H1 (cell line): ENCODE results near the gene TYR. TPM values are rescaled to one million over a fixed set of nuclear protein-coding genes. Genes with fewer than 3 reads are reported as not detected.

Source experiments
- CTCF ChIA-PET: fragments of 300-600 bp; sonication (Branson Sonifier 250); formaldehyde crosslinking; loops from one replicate; lab custom pipeline; 2021; ENCODE audit not compliant: partially characterized antibody; lab: Charles Lee
- POLR2A ChIA-PET: fragments of 300-600 bp; sonication (Branson Sonifier 250); formaldehyde crosslinking; loops from one replicate; lab custom pipeline; 2021; ENCODE audit warnings: inconsistent platforms; ENCODE audit not compliant: partially characterized antibody; lab: Charles Lee
- DNase-seq, 2 experiments: peaks; one replicate each; pipeline versions ENCODE4 v3.0.0 to v3.0.0-alpha.2; 2010 to 2022; ENCODE audit warnings: low spot score in 2 of 2, low read depth in 1 of 2, mixed read lengths in 1 of 2
- FAIRE-seq: peaks from 2 replicates; lab custom pipeline; 2011; peaks lifted over from hg19 to GRCh38; lab: Jason Lieb, UNC
- H2AFZ ChIP-seq: 2 replicates; pipeline ENCODE4 v1.8.1; 2012; ENCODE audit warnings: low read length, inconsistent platforms
- H2AK5ac ChIP-seq: 2 replicates; pipeline ENCODE4 v1.6.1; 2013; ENCODE audit warnings: low read depth, low read length
- H2BK120ac ChIP-seq: replicated peaks from 2 replicates; pipeline ENCODE3; 2013; ENCODE audit warnings: low read depth, low read length, inconsistent platforms
- H2BK12ac ChIP-seq: 2 replicates; pipeline ENCODE4 v1.6.1; 2013; ENCODE audit warnings: low read depth, low read length
- H2BK15ac ChIP-seq: 2 replicates; pipeline ENCODE4 v1.6.1; 2013; ENCODE audit warnings: low read length
- H2BK20ac ChIP-seq: 2 replicates; pipeline ENCODE4 v1.6.1; 2013; ENCODE audit warnings: low read length
- H2BK5ac ChIP-seq: 2 replicates; pipeline ENCODE4 v1.6.1; 2013; ENCODE audit warnings: low read depth, low read length
- H3K14ac ChIP-seq: 2 replicates; pipeline ENCODE4 v1.6.1; 2013; ENCODE audit warnings: inconsistent platforms; ENCODE audit not compliant: insufficient read length
- H3K18ac ChIP-seq: 2 replicates; pipeline ENCODE4 v1.6.1; 2013; ENCODE audit warnings: low read length; ENCODE audit errors: extremely low read depth
- H3K23ac ChIP-seq: 2 replicates; pipeline ENCODE4 v1.6.1; 2013; ENCODE audit warnings: inconsistent platforms; ENCODE audit not compliant: insufficient read length
- H3K23me2 ChIP-seq: 2 replicates; pipeline ENCODE4 v1.6.1; 2013; ENCODE audit warnings: low read depth, low read length
- H3K27ac ChIP-seq: 2 replicates; pipeline ENCODE4 v1.6.1; 2011; ENCODE audit warnings: low read depth, low read length, inconsistent platforms
- H3K27me3 ChIP-seq, 4 experiments: replicated peaks in 1 of 4; 1 replicate in 1 of 4; 2 replicates in 3 of 4; pipeline versions ENCODE4 v1.6.1 to v1.8.1; 2011 to 2013; ENCODE audit warnings: low read length in 3 of 4, mild to moderate bottlenecking in 3 of 4, inconsistent platforms in 2 of 4, mixed read lengths in 2 of 4, moderate library complexity in 1 of 4; ENCODE audit not compliant: control insufficient read depth in 3 of 4, insufficient read depth in 3 of 4; ENCODE audit errors: extremely low read depth in 1 of 4
- H3K36me3 ChIP-seq, 4 experiments: 2 replicates each; pipeline versions ENCODE4 v1.6.1 to v1.8.1; 2011 to 2013; ENCODE audit warnings: mild to moderate bottlenecking in 4 of 4, low read length in 3 of 4, moderate library complexity in 2 of 4, control low read depth in 1 of 4, inconsistent platforms in 1 of 4; ENCODE audit not compliant: insufficient read depth in 4 of 4, control insufficient read depth in 2 of 4
- H3K4ac ChIP-seq: replicated peaks from 2 replicates; pipeline ENCODE3; 2013; ENCODE audit warnings: low read length, low read depth, mixed read lengths, inconsistent platforms; ENCODE audit not compliant: insufficient read length
- H3K4me1 ChIP-seq, 4 experiments: replicated peaks in 1 of 4; 1 replicate in 1 of 4; 2 replicates in 3 of 4; pipeline versions ENCODE4 v1.6.1 to v1.8.1; 2011 to 2013; ENCODE audit warnings: low read length in 3 of 4, inconsistent platforms in 2 of 4, mixed read lengths in 1 of 4; ENCODE audit not compliant: insufficient read depth in 4 of 4, control insufficient read depth in 3 of 4
- H3K4me2 ChIP-seq, 2 experiments: 2 replicates each; pipeline versions ENCODE4 v1.6.1 to v1.8.1; 2011 to 2013; ENCODE audit warnings: low read depth in 2 of 2, low read length in 2 of 2, control low read depth in 1 of 2, inconsistent platforms in 1 of 2, mild to moderate bottlenecking in 1 of 2; ENCODE audit not compliant: insufficient read depth in 1 of 2
- H3K4me3 ChIP-seq, 4 experiments: fragments of 200-600, 300-600 bp in 1 of 4; sonication (generic), shearing (Covaris generic), sonication (Bioruptor Twin) in 1 of 4; 2 replicates each; pipeline versions ENCODE4 v1.5.1 to v1.8.1; 2011 to 2016; ENCODE audit warnings: low read length in 4 of 4, low read depth in 3 of 4, control low read depth in 2 of 4, inconsistent platforms in 2 of 4, mild to moderate bottlenecking in 2 of 4, mixed read lengths in 1 of 4, moderate library complexity in 1 of 4; ENCODE audit not compliant: insufficient read depth in 2 of 4; ENCODE audit errors: extremely low read depth in 1 of 4
- H3K56ac ChIP-seq: replicated peaks from 2 replicates; pipeline ENCODE3; 2013; ENCODE audit warnings: low read depth, mild to moderate bottlenecking, mixed read lengths, low read length, inconsistent platforms; ENCODE audit not compliant: insufficient read length
- H3K79me1 ChIP-seq: 2 replicates; pipeline ENCODE4 v1.6.1; 2013; ENCODE audit warnings: low read depth, low read length, control low read depth
- H3K79me2 ChIP-seq, 2 experiments: 2 replicates each; pipeline versions ENCODE4 v1.6.1 to v1.8.1; 2012 to 2013; ENCODE audit warnings: low read length in 2 of 2, mild to moderate bottlenecking in 2 of 2, inconsistent platforms in 1 of 2; ENCODE audit not compliant: insufficient read depth in 2 of 2, control insufficient read depth in 1 of 2
- H3K9ac ChIP-seq, 4 experiments: replicated peaks in 1 of 4; 1 replicate in 1 of 4; 2 replicates in 3 of 4; pipeline versions ENCODE4 v1.6.1 to v1.8.1; 2011 to 2013; ENCODE audit warnings: low read depth in 3 of 4, low read length in 3 of 4, control low read depth in 2 of 4, mild to moderate bottlenecking in 2 of 4, moderate library complexity in 2 of 4, inconsistent platforms in 1 of 4; ENCODE audit errors: extremely low read depth in 1 of 4
- H3K9me3 ChIP-seq, 2 experiments: 2 replicates each; pipeline versions ENCODE4 v1.6.1 to v1.8.1; 2012 to 2013; ENCODE audit warnings: mild to moderate bottlenecking in 2 of 2, moderate library complexity in 2 of 2, control low read depth in 1 of 2, inconsistent platforms in 1 of 2, low read depth in 1 of 2, low read length in 1 of 2, mixed read lengths in 1 of 2; ENCODE audit not compliant: insufficient read depth in 2 of 2
- H4K20me1 ChIP-seq, 2 experiments: replicated peaks in 1 of 2; 2 replicates each; pipeline versions ENCODE3 to v1.8.1; 2011 to 2013; ENCODE audit warnings: inconsistent platforms in 2 of 2, low read length in 2 of 2, mild to moderate bottlenecking in 1 of 2; ENCODE audit not compliant: insufficient read depth in 2 of 2, control insufficient read depth in 1 of 2
- H4K5ac ChIP-seq: 2 replicates; pipeline ENCODE4 v1.6.1; 2013; ENCODE audit warnings: low read length, low read depth, mixed read lengths, inconsistent platforms; ENCODE audit not compliant: insufficient read length
- H4K8ac ChIP-seq: 2 replicates; pipeline ENCODE4 v1.8.0; 2013; ENCODE audit warnings: mild to moderate bottlenecking, moderate library complexity, low read length, inconsistent platforms; ENCODE audit not compliant: insufficient read depth; ENCODE audit errors: extremely low read depth
- H4K91ac ChIP-seq: replicated peaks from 2 replicates; pipeline ENCODE3; 2013; ENCODE audit warnings: low read length, mixed read lengths, inconsistent platforms; ENCODE audit not compliant: insufficient read length
- ASH2L ChIP-seq: fragments of 200-600, 300-600 bp; sonication (generic); IDR thresholded peaks from one replicate; pipeline ENCODE4 v1.7.1; 2017; ENCODE audit warnings: low read length
- BACH1 ChIP-seq: IDR thresholded peaks from 2 replicates; pipeline ENCODE4 v1.6.1; 2012; ENCODE audit warnings: low read length, improper control_type of control experiment
- CBX8 ChIP-seq: fragments of 300-800, 300-1000 bp; sonication (generic); IDR thresholded peaks from 2 replicates; pipeline ENCODE4 v1.7.1; 2016; ENCODE audit warnings: low read depth, low read length, borderline replicate concordance
- FOSL1 ChIP-seq: IDR thresholded peaks from 2 replicates; pipeline ENCODE4 v1.6.1; 2011; ENCODE audit warnings: mild to moderate bottlenecking, low read depth, low read length, moderate library complexity; ENCODE audit not compliant: insufficient read depth
- JUND ChIP-seq: IDR thresholded peaks from 2 replicates; pipeline ENCODE4 v1.6.1; 2011; ENCODE audit warnings: mild to moderate bottlenecking, improper control_type of control experiment, low read length
- POLR2AphosphoS5 ChIP-seq: IDR thresholded peaks from 2 replicates; pipeline ENCODE4 v1.6.1; 2011; ENCODE audit warnings: low read depth, low read length
- POU5F1 ChIP-seq: IDR thresholded peaks from 2 replicates; pipeline ENCODE4 v1.6.1; 2011; ENCODE audit warnings: low read depth, mild to moderate bottlenecking, low read length, moderate library complexity
- SIN3A ChIP-seq, 2 experiments: IDR thresholded peaks in 1 of 2; conservative IDR thresholded peaks in 1 of 2; 2 replicates each; pipeline ENCODE4 v1.6.1; 2011 to 2012; ENCODE audit warnings: low read length in 2 of 2, improper control_type of control experiment in 1 of 2, low read depth in 1 of 2, mild to moderate bottlenecking in 1 of 2
- YY1 ChIP-seq: IDR thresholded peaks from 2 replicates; pipeline ENCODE4 v1.6.1; 2011; ENCODE audit warnings: low read depth, mild to moderate bottlenecking, low read length
- WGBS, 2 experiments: shearing (Covaris generic) in 1 of 2; methylation state at CpG; one replicate each; pipeline versions ENCODE4 v1.1.6 to v1.1.7; 2013 to 2015; ENCODE audit warnings: low lambda C conversion rate in 2 of 2, mixed read lengths in 2 of 2, inconsistent platforms in 1 of 2, low coverage in 1 of 2, missing lambda C conversion rate in 1 of 2; ENCODE audit not compliant: insufficient replicate concordance in 2 of 2, insufficient coverage in 1 of 2, insufficient read length in 1 of 2; ENCODE audit errors: extremely low coverage in 1 of 2, missing lambda C conversion rate in 1 of 2; 5-methylcytosine and 5-hydroxymethylcytosine counted together
- polyA plus RNA-seq, 7 experiments: library from polyadenylated mRNA; depleted of rRNA in 3 of 7; stranded (reverse) in 5 of 7; unstranded in 2 of 7; fragments of >200 nt in 5 of 7; fragments of 200-250 nt in 2 of 7; gene quantifications; 1 replicate in 5 of 7; 2 replicates in 1 of 7; 4 replicates in 1 of 7; pipeline versions ENCODE4 v1.2.1 to v1.2.3, GENCODE V29; 2011 to 2013; ENCODE audit warnings: missing spikeins in 2 of 7, mixed read lengths in 2 of 7
- total RNA-seq: library from RNA; stranded (reverse); fragmentation: NEBNext Ultra II Directional; extraction: Animal tissue kit (Norgen Biotek cat#: 25700); gene quantifications from 2 replicates; pipeline ENCODE4 v1.2.1, GENCODE V29; 2021
- TF ChIP-seq, protein P1 (sequence below): IDR thresholded peaks from 2 replicates; pipeline ENCODE4 v1.6.1; 2012; ENCODE audit warnings: low read length, inconsistent platforms
- TF ChIP-seq, protein P2 (sequence below), 3 experiments: IDR thresholded peaks; 1 replicate in 2 of 3; 2 replicates in 1 of 3; pipeline versions ENCODE4 v1.5.1 to v1.6.1; 2011; ENCODE audit warnings: low read length in 3 of 3, mild to moderate bottlenecking in 3 of 3, inconsistent platforms in 2 of 3, low read depth in 1 of 3, moderate library complexity in 1 of 3; ENCODE audit not compliant: insufficient read depth in 1 of 3; ENCODE audit errors: control extremely low read depth in 1 of 3

The TYR gene
- total and polyA plus RNA-seq, 2 of the 8 experiments (the other 6 are each of a cell fraction or from before 2014, with no cell fraction given) = not detected

DNA sequence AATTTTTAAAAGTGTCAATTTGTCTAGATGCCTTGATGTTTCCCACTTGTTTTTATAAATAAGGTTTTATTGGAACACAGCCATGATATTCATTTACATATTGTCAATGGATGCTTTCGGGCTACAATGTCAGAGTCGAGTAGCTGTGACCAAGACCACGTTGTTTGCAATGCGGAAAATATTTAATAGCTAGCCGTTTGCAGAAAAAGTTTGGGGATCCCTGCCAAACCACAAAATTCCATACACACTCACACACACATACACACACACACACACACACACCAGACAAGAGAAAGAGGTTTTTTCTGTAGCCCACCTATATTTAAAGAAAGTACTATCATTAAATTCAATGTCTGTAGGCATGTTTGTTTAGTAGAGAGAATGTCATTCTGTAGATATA is 58.3 kb downstream of the TYR start:
- Histone ChIP-seq H3K4me1 (no peaks in the 10 kb centered on the region), H3K14ac (no peak overlapping the region), H4K20me1 (no peaks in the 10 kb centered on the region), H2BK120ac (no peak overlapping the region), H3K18ac (no peak overlapping the region), H3K56ac (no peak overlapping the region), H2BK20ac (no peak overlapping the region), H3K79me1 (no peaks in the 10 kb centered on the region), H3K79me2 (no peaks in the 10 kb centered on the region), H2AFZ (no peak overlapping the region), H3K4ac (no peak overlapping the region), H4K8ac (no peak overlapping the region), H3K23ac (no peak overlapping the region), H2BK15ac (no peak overlapping the region), H4K5ac (no peak overlapping the region), H2BK5ac (no peak overlapping the region), H3K27ac (no peak overlapping the region), H3K4me3 (no peak overlapping the region), H3K9ac (no peak overlapping the region), H3K36me3 (no peaks in the 10 kb centered on the region), H3K9me3 (no peaks in the 10 kb centered on the region), H2AK5ac (no peak overlapping the region), H3K23me2 (peaks cover 2% of the 10 kb centered on the region; the same call in 1 of the 2 replicates), H4K91ac (no peak overlapping the region), H3K4me2 (no peak overlapping the region), H2BK12ac (no peak overlapping the region), H3K27me3 (no peaks in the 10 kb centered on the region)
- CTCF ChIA-PET = no interaction called here
- FAIRE-seq = no peak
- 92% methylated on average over 5 of the region's 5 CpGs; no CpG with 5 or more reads in 1 of the 2 experiments for WGBS, 2 experiments
- DNase-seq = no peak
- POLR2A ChIA-PET = no interaction called here
- TF ChIP-seq FOSL1 (no peak), JUND (no peak), POLR2AphosphoS5 (no peak), YY1 (no peak), SIN3A (conservative IDR thresholded peaks at IDR 0.05 in 1 of 2, IDR thresholded peaks at IDR 0.05 in 1 of 2; ENCODE audit: low read depth in 1 of 2, low read length in 2 of 2) (no peak), CBX8 (no peak), ASH2L (no peak), POU5F1 (no peak), BACH1 (no peak)
- TF ChIP-seq, protein P1, sequence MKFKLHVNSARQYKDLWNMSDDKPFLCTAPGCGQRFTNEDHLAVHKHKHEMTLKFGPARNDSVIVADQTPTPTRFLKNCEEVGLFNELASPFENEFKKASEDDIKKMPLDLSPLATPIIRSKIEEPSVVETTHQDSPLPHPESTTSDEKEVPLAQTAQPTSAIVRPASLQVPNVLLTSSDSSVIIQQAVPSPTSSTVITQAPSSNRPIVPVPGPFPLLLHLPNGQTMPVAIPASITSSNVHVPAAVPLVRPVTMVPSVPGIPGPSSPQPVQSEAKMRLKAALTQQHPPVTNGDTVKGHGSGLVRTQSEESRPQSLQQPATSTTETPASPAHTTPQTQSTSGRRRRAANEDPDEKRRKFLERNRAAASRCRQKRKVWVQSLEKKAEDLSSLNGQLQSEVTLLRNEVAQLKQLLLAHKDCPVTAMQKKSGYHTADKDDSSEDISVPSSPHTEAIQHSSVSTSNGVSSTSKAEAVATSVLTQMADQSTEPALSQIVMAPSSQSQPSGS = no peak
- TF ChIP-seq, protein P2, sequence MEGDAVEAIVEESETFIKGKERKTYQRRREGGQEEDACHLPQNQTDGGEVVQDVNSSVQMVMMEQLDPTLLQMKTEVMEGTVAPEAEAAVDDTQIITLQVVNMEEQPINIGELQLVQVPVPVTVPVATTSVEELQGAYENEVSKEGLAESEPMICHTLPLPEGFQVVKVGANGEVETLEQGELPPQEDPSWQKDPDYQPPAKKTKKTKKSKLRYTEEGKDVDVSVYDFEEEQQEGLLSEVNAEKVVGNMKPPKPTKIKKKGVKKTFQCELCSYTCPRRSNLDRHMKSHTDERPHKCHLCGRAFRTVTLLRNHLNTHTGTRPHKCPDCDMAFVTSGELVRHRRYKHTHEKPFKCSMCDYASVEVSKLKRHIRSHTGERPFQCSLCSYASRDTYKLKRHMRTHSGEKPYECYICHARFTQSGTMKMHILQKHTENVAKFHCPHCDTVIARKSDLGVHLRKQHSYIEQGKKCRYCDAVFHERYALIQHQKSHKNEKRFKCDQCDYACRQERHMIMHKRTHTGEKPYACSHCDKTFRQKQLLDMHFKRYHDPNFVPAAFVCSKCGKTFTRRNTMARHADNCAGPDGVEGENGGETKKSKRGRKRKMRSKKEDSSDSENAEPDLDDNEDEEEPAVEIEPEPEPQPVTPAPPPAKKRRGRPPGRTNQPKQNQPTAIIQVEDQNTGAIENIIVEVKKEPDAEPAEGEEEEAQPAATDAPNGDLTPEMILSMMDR (IDR thresholded peaks at IDR 0.05; ENCODE audit: control extremely low read depth in 1 of 3, insufficient read depth in 1 of 3, low read depth in 1 of 3, low read length in 3 of 3) = no peak
